ENCODE measurements around the gene NTM.

GRCh38 chr11:131802440-131803115 lies 432.2 kb downstream of the NTM start:
- TF ChIP-seq CTCF (IDR thresholded peaks at IDR 0.05; ENCODE audit: extremely low read depth in 1 of 2, insufficient read depth in 1 of 2, low read depth in 1 of 2, low read length in 2 of 2): no peak
- TF ChIP-seq JUN (IDR thresholded peaks at IDR 0.05; ENCODE audit: borderline replicate concordance, insufficient read depth, insufficient read length, low read depth): no peak
- TF ChIP-seq EZH2 (IDR thresholded peaks at IDR 0.05; ENCODE audit: borderline replicate concordance, low read depth, low read length, severe bottlenecking): no peak

Measured in endothelial cell of umbilical vein (primary cell).